H9 (cell line): ENCODE data around the gene MORC2. TPM values are rescaled to one million over a fixed set of nuclear protein-coding genes. Genes with fewer than 3 reads are reported as not detected.

ENCODE experiments used
- DNase-seq: peaks from one replicate; pipeline ENCODE4 v3.0.0-alpha.2; 2017
- H2AFZ ChIP-seq: one replicate; pipeline ENCODE4 v1.6.1; 2013; ENCODE audit warnings: mild to moderate bottlenecking, low read length, control low read depth, moderate library complexity
- H2AK5ac ChIP-seq: 2 replicates; pipeline ENCODE4 v1.6.1; 2013; ENCODE audit warnings: low read length, control low read depth, mixed read lengths; ENCODE audit not compliant: insufficient read length
- H2BK120ac ChIP-seq: one replicate; pipeline ENCODE4 v1.6.1; 2013; ENCODE audit warnings: low read depth, mild to moderate bottlenecking, low read length, control low read depth, inconsistent platforms; ENCODE audit not compliant: poor library complexity, severe bottlenecking
- H2BK12ac ChIP-seq: 2 replicates; pipeline ENCODE4 v1.6.1; 2013; ENCODE audit warnings: low read length, control low read depth, mixed read lengths, low read depth; ENCODE audit not compliant: insufficient read length
- H2BK15ac ChIP-seq: 2 replicates; pipeline ENCODE4 v1.6.1; 2013; ENCODE audit warnings: low read depth, low read length, control low read depth
- H2BK20ac ChIP-seq: one replicate; pipeline ENCODE4 v1.6.1; 2013; ENCODE audit warnings: low read depth, mild to moderate bottlenecking, low read length, control low read depth, inconsistent platforms; ENCODE audit not compliant: poor library complexity, severe bottlenecking
- H2BK5ac ChIP-seq: 2 replicates; pipeline ENCODE4 v1.6.1; 2013; ENCODE audit warnings: low read length, control low read depth, mixed read lengths; ENCODE audit not compliant: insufficient read length
- H3K14ac ChIP-seq: 2 replicates; pipeline ENCODE4 v1.6.1; 2013; ENCODE audit warnings: low read length, control low read depth; ENCODE audit not compliant: insufficient read depth
- H3K18ac ChIP-seq: 2 replicates; pipeline ENCODE4 v1.6.1; 2013; ENCODE audit warnings: low read depth, mild to moderate bottlenecking, mixed read lengths, low read length, control low read depth; ENCODE audit not compliant: insufficient read length
- H3K23ac ChIP-seq: 2 replicates; pipeline ENCODE4 v1.6.1; 2013; ENCODE audit warnings: low read length, control low read depth, mixed read lengths, low read depth; ENCODE audit not compliant: insufficient read length
- H3K23me2 ChIP-seq: 2 replicates; pipeline ENCODE4 v1.6.1; 2013; ENCODE audit warnings: low read depth, mild to moderate bottlenecking, mixed read lengths, low read length, control low read depth; ENCODE audit not compliant: insufficient read length, poor library complexity, severe bottlenecking
- H3K27ac ChIP-seq: 2 replicates; pipeline ENCODE4 v1.5.1; 2013; ENCODE audit warnings: low read length, control low read depth, mixed read lengths, low read depth; ENCODE audit not compliant: insufficient read length
- H3K27me3 ChIP-seq: 2 replicates; pipeline ENCODE4 v1.6.1; 2013; ENCODE audit warnings: low read length, control low read depth, inconsistent platforms; ENCODE audit not compliant: insufficient read depth
- H3K4ac ChIP-seq: 2 replicates; pipeline ENCODE4 v1.6.1; 2013; ENCODE audit warnings: low read depth, mild to moderate bottlenecking, control low read depth, inconsistent platforms, low read length, moderate library complexity
- H3K4me1 ChIP-seq: 2 replicates; pipeline ENCODE4 v1.6.1; 2013; ENCODE audit warnings: low read length, control low read depth, inconsistent platforms; ENCODE audit not compliant: insufficient read depth
- H3K4me2 ChIP-seq: 2 replicates; pipeline ENCODE4 v1.6.1; 2013; ENCODE audit warnings: low read length, control low read depth, mixed read lengths; ENCODE audit not compliant: insufficient read length, insufficient read depth
- H3K56ac ChIP-seq: 2 replicates; pipeline ENCODE4 v1.6.1; 2013; ENCODE audit warnings: low read depth, mild to moderate bottlenecking, mixed read lengths, low read length, control low read depth; ENCODE audit not compliant: insufficient read length
- H3K79me1 ChIP-seq: 2 replicates; pipeline ENCODE4 v1.6.1; 2013; ENCODE audit warnings: low read depth, mild to moderate bottlenecking, moderate library complexity, low read length, control low read depth, inconsistent platforms; ENCODE audit not compliant: insufficient read depth, poor library complexity, severe bottlenecking
- H3K79me2 ChIP-seq: 2 replicates; pipeline ENCODE4 v1.6.1; 2013; ENCODE audit warnings: low read length, control low read depth, inconsistent platforms; ENCODE audit not compliant: insufficient read depth
- H3K9ac ChIP-seq: 2 replicates; pipeline ENCODE4 v1.6.1; 2013; ENCODE audit warnings: low read length, control low read depth, mixed read lengths; ENCODE audit not compliant: insufficient read length; ENCODE audit errors: extremely low read depth
- H3K9me3 ChIP-seq: one replicate; pipeline ENCODE4 v1.6.1; 2013; ENCODE audit warnings: low read depth, low read length, inconsistent platforms; ENCODE audit not compliant: control insufficient read depth
- H3T11ph ChIP-seq: one replicate; pipeline ENCODE4 v1.6.1; 2013; ENCODE audit warnings: mild to moderate bottlenecking, low read length, control low read depth, inconsistent platforms
- H4K20me1 ChIP-seq: one replicate; pipeline ENCODE4 v1.6.1; 2013; ENCODE audit not compliant: control insufficient read depth, insufficient read length, insufficient read depth
- H4K5ac ChIP-seq: 2 replicates; pipeline ENCODE4 v1.6.1; 2013; ENCODE audit warnings: low read depth, mild to moderate bottlenecking, mixed read lengths, low read length, control low read depth; ENCODE audit not compliant: insufficient read length
- H4K8ac ChIP-seq: replicated peaks from 2 replicates; pipeline ENCODE4 v1.6.1; 2013; ENCODE audit warnings: low read length, control low read depth, mixed read lengths, low read depth; ENCODE audit not compliant: insufficient read length
- H4K91ac ChIP-seq: 2 replicates; pipeline ENCODE4 v1.6.1; 2013; ENCODE audit warnings: low read depth, mild to moderate bottlenecking, moderate library complexity, mixed read lengths, low read length, control low read depth; ENCODE audit not compliant: insufficient read length
- H3K27ac Mint-ChIP-seq, 3 experiments: 2 replicates in 2 of 3; 3 replicates in 1 of 3; pipeline ENCODE4 v1.8.0; 2020 to 2021; ENCODE audit warnings: mixed read lengths in 3 of 3, mild to moderate bottlenecking in 1 of 3, moderate library complexity in 1 of 3
- H3K27me3 Mint-ChIP-seq: 2 replicates; pipeline ENCODE4 v1.8.0; 2021; ENCODE audit warnings: low read depth, mild to moderate bottlenecking, moderate library complexity, mixed read lengths
- H3K36me3 Mint-ChIP-seq, 3 experiments: 2 replicates in 2 of 3; 3 replicates in 1 of 3; pipeline ENCODE4 v1.8.0; 2020 to 2021; ENCODE audit warnings: low read depth in 3 of 3, mixed read lengths in 3 of 3; ENCODE audit not compliant: insufficient read depth in 1 of 3
- H3K4me1 Mint-ChIP-seq, 2 experiments: 2 replicates each; pipeline ENCODE4 v1.8.0; 2020; ENCODE audit warnings: mixed read lengths in 2 of 2
- H3K4me3 Mint-ChIP-seq, 2 experiments: 2 replicates in 1 of 2; 3 replicates in 1 of 2; pipeline ENCODE4 v1.8.0; 2020 to 2021; ENCODE audit warnings: mild to moderate bottlenecking in 2 of 2, mixed read lengths in 2 of 2, moderate library complexity in 1 of 2
- H3K9me3 Mint-ChIP-seq, 2 experiments: 2 replicates in 1 of 2; 3 replicates in 1 of 2; pipeline ENCODE4 v1.8.0; 2020; ENCODE audit warnings: mild to moderate bottlenecking in 2 of 2, mixed read lengths in 2 of 2, moderate library complexity in 1 of 2
- CTCF ChIP-seq: fragments of 200-600 bp; sonication (generic); conservative IDR thresholded peaks from 3 replicates; pipeline ENCODE4 v1.8.0; 2021; ENCODE audit warnings: antibody characterized with exemption, mild to moderate bottlenecking
- WGBS: extraction: QIAGEN DNeasy Blood & Tissue Kit; methylation state at CpG from one replicate; pipeline ENCODE4 v1.1.7; 2013; ENCODE audit warnings: missing lambda C conversion rate, low lambda C conversion rate, mixed read lengths; ENCODE audit not compliant: insufficient read length; ENCODE audit errors: extremely low coverage; 5-methylcytosine and 5-hydroxymethylcytosine counted together
- total RNA-seq: library from RNA; stranded (reverse); gene quantifications from 2 replicates; pipeline ENCODE4 v1.2.1, GENCODE V29; 2021

Gene MORC2
- total RNA-seq, 1 experiment from 2014 or later: 37.4 TPM

GRCh38 chr22:30934053-30934452 lies 34.5 kb downstream of the MORC2 start:
- Histone ChIP-seq H2BK12ac (no peak overlapping the region), H3K4ac (no peak overlapping the region), H3K27ac (no peak overlapping the region), H3K14ac (no peak overlapping the region), H2AK5ac (no peak overlapping the region), H3K56ac (no peak overlapping the region), H2BK15ac (no peak overlapping the region), H3T11ph (no peak overlapping the region), H2BK20ac (no peak overlapping the region), H4K91ac (no peak overlapping the region), H3K79me2 (no peaks in the 10 kb centered on the region), H3K18ac (no peak overlapping the region), H3K23ac (no peak overlapping the region), H2BK5ac (no peak overlapping the region), H3K27me3 (no peaks in the 10 kb centered on the region), H3K9ac (no peak overlapping the region), H4K8ac (no peak overlapping the region), H2BK120ac (no peak overlapping the region), H4K20me1 (peaks cover 2% of the 10 kb centered on the region), H3K79me1 (no peaks in the 10 kb centered on the region), H4K5ac (no peak overlapping the region), H3K9me3 (no peaks in the 10 kb centered on the region), H3K23me2 (no peaks in the 10 kb centered on the region), H2AFZ (no peak overlapping the region), H3K4me1 (no peaks in the 10 kb centered on the region), H3K4me2 (no peak overlapping the region)
- no peak for TF ChIP-seq CTCF
- no CpG with 5 or more reads among the region's 8 CpGs for WGBS
- DNase-seq: no peak
- Mint-ChIP-seq H3K4me1 (no peaks in the 10 kb centered on the region), H3K27ac (no peak overlapping the region; a peak in 1 of 7 replicates), H3K36me3 (peaks cover 64 to 88% (median 83%) of the 10 kb centered on the region in 3 experiments; a peak in 6 of 7 replicates), H3K4me3 (no peak overlapping the region), H3K27me3 (no peaks in the 10 kb centered on the region; the same call in 1 of the 2 replicates), H3K9me3 (no peaks in the 10 kb centered on the region; a peak in 1 of 5 replicates)
